HL-60/S4 treated with phorbol 12-myristate 13-acetate at 8.2 ng/mL for 4 days and 3 days (cell line): ENCODE measurements around the gene LPIN1.
"Not testable (repeated sequence)": the region's sequence is repeated elsewhere in the genome, so short reads cannot be mapped to it uniquely, and the experiment has no call there.

Experiments used
- in situ Hi-C: fragments of 300-500 bp; cut with MboI; formaldehyde crosslinking; loops from 2 replicates; pipeline ENCODE4 v1.15.0; 2022; ENCODE audit warnings: low sequenced_read_pairs

The LPIN1 gene

DNA sequence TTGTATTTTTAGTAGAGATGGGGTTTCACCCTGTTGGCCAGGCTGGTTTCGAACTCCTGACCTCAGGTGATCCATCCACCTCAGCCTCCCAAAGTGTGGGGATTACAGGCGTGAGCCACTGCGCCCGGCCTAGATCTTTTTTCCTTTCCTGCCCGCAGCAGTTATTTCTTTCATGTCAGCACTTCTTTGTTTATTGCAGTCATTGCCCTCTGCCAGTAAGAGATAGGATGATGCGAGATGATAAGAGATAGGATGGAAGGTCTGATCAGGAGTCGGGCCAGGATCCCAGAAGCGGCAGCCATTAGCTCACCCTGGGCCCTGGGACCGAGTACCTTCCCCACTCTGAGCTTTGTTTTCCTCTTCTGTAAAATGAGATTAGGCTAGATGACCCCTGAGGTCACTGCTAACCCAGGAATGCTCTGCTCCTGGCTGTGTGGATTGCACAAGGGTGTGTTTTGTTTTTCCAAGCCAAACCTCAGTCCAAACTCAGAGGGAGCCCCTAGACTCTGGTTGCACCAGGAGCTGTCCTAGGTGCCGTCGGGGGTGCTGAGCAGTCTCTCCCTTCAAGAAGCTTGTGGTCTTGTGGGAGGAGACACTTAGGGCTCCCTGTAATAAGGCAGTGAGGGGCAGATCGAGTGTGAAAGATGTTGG lies 63.3 kb downstream of the LPIN1 start:
- in situ Hi-C loops = no loop called here

DNA sequence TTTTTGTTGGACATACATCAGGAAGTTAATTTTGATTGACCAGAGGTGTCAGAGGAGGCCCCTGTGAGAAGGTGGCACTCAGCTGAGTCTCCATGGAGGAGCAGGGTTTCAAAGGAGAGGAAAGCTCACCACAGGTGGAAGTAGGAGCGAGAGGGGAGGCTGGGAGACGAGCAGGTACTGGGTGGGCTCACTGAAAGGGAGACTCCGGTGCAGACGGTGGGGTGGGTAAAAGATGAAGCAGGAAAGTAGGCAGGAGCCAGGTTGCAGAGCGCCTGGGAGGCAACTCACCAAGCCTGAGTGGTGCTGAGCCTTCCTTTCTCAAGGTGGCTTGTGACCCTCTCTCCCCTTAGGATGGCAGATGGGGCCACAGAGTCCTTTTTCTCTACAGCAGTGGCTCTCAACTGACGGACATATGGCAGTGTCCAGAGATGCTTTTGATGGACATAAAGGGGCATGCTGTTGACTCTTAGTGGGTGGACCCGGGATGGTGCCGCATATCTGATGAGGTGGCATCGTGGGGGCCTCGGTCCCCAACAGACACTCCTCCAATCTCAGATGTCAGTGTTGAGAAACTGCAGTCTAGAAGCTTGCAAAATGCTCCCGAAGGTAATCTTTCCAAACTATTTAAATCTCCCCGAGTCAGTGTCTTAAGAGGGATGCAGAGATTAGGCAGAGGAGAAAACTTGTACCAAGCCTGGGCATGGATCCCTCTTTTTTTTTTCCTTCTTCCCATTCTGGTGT lies 64.0 kb downstream of the LPIN1 start:
- in situ Hi-C loops = no loop called here

DNA sequence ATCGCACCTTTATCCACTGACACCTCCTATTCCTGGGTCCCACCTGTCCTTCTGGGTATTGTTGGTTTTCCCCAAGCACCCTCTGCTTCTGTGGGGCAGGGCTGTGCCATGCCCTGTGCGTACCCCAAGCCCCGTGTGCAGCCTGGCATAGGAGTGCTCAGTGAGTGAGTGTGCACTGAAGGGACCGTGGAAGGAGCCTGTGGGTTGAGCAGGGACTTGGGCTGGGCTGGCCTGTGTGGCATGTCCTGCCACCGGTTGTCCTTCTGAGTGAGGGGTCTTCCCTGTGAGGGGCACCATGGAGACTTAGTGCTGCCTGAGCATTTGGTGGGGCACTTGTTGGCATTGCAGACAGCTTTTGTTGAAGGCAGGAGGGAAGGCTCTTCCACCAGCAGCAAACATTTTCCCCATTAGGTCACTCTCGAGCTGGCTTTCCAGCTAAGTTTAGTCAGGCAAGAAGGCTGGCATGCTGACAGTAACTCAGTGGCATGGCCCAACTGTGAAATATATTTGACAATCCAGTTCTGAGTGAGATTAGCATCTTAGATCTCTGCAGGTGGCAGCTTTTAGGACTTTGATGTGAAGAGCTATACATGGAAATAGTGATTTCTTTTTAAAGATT lies 64.7 kb downstream of the LPIN1 start:
- in situ Hi-C loops = no loop called here

DNA sequence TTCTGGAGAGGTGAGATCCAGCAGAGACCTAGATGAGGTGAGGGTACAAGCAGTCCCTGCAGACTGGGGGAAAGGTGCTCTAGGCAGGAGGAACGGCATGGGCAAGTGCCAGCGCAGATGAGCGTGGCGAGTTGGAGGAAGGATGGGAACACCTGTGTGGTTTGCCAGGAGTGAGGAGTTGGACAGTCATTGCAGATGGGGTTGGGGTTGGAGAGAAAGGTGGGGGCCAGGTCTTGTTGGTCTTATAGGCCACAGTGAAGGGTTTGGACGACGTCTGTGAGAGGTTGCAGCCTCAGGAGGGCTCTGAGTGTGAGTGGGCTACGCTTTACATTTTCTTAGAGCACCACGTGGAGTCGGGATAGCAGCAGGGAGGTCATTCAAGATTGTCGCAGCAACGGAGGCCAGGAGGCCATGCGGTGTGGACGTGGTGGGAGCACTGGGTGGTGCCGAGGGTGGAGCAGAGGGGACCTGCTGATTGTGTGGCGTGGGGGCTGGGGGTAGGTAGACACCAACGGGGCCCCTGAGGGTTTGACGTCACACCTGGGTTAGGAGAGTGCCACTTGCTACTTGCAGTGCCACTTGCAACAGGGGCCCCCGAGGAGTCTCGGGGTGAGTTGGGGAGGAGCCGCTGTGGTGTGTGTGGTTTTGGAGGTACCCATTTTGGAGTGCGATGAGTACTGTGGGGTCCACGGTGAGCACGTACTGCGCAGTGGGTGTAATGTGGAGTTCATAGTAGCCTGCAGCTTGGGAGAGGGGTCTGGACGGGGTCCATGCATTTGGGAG lies 66.2 kb downstream of the LPIN1 start:
- in situ Hi-C loops = no loop called here

DNA sequence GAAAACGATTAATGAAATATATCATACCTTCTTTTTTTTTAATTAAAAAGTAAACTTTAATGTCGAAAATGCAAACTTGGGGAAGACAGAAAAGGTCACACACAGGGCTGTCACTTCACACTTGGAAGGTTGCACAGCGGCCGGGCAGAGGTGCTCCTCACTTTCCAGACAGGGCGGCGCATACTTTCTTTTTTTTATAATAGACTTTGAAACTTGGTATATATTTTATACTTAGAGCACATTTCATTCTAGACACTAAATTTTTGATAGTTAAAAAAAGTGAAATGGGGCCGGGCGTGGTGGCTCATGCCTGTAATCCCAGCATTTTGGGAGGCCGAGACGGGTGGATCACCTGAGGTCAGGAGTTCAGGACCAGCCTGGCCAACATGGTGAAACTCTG lies 66.9 kb downstream of the LPIN1 start:
- in situ Hi-C loops = not testable (repeated sequence)

DNA sequence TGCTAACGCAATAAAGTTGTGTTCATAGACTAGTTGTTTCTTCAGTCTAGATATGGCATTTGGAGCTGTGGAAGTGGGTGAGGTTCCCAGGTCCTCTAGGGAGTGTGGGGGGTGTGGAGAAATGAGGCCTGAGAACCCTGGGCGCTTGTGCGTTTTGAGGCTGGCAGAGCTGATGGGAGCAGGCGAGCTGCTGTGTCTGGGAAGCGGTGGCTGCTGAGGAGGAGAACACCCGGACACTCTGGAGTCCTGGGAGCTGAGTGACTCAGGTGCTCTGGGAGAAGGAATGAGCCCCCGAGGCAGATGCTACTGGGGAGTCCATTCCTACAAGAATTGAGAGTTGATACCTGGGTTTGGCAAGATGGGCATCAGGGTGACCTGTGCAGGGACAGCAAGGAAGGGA lies 67.5 kb downstream of the LPIN1 start:
- in situ Hi-C loops = no loop called here

DNA sequence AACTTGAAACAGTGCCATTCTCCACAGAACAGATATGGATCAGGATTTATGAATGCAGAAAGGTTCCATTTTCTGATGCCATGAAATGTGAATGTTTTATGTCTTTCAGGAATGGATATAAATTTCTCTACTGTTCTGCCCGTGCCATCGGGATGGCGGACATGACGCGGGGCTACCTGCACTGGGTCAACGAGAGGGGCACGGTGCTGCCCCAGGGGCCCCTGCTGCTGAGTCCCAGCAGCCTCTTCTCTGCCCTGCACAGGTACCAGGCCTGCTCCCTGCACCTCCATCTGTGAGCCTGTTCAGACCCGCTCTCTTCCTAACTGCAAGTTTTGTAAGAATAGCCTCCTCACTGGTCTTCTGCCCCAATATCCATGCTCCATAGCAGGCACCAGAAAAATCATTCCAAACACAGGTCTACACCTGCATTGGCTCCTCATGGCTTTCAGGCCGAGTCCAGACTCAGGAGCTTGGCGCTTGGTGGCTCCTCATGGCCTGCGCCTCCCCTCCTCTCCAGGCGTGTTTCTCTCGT lies 68.6 kb downstream of the LPIN1 start:
- in situ Hi-C loops = no loop called here

DNA sequence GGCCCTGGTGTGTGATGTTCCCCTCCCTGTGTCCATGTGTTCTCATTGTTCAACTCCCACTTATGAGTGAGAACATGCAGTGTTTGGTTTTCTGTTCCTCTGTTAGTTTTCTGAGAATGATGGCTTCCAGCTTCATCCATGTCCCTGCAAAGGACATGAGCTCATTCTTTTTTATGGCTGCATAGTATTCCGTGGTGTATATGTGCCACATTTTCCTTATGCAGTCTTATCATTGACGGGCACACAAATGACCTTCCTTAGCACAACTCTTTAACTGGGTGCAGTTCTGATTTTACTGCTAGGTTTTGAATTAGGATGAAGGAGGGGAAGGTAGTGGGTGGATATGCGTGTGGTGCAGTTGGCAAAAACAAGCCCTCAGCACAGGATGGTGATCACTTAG lies 70.5 kb downstream of the LPIN1 start:
- in situ Hi-C loops = not testable (repeated sequence)

DNA sequence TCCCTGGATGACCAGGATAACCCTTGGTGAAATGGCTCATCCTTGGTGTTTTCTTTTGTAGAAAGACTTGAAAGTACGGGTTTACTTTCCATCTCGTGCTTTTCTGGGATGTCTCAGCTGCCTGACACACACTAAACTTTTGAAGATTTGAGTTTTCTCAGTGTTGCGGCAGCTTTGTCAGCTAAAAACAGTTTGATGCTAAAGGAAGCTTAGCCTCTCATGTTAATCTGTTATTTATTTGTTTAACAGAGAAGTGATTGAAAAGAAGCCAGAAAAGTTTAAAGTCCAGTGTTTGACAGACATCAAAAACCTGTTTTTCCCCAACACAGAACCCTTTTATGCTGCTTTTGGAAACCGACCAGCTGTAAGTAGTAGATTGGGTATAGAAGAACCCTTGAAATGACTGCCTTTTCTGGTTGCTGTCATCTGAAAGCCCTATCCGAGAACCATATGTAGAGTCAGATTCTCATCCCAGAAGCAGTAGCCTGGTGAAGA lies 72.8 kb downstream of the LPIN1 start:
- in situ Hi-C loops = no loop called here

DNA sequence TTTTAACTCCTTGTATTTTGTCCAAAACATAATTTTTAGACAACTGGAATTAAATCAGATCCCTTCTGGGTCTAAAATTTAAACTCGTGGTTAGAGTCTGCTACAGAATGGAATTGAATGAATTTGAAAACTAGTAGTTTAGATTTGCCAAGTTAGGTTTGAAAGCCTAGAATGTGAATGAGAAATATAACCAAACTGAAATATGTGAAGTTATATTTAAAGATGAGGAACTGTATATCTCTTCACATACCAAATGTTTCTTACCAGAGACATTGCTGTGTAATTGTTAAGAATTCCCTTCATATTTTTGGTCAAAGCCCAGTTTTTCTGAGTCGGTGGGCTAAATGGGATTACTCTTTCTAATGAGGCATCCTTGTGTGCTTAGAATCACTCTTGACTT lies 74.2 kb downstream of the LPIN1 start:
- in situ Hi-C loops = loop anchor here (10.0 kb wide), 1 partner anchor 1184 kb away; no protein-coding TSS in a partner anchor

DNA sequence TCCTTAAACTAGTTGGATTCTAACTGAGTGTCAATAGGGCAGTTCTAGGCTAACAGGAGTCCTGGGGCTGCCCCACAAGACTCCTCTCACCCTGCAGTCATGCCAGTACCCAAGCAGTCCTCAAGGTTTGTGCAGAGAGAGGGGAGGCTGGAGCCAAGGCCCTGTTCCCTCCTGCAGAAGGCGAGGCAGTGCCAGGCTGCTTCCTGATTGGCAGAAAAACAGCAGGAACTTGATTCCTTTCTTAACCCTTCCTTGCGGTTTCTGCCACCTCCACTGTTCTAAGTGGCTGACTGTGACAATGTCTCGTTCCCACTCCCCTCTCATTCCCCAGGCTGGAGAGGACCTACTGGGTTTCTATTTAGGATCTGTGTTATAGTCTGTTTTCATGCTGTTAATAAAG lies 75.3 kb downstream of the LPIN1 start:
- in situ Hi-C loops = loop anchor here (10.0 kb wide), 1 partner anchor 1183 kb away; no protein-coding TSS in a partner anchor

DNA sequence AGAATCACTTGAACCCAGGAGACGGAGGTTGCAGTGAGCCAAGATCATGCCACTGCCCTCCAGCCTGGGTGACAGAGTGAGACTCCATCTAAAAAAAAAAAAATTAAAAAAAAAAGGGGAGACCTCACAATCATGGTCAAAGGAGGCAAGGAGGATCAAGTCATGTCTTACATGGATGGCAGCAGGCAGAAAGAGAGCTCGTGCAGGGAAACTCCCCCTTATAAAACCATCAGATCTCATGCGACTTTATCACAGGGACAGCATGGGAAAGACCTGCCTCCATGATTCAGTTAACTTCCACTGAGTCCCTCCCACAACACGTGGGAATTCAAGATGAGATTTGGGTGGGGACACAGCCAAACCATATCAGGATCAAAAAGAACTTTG lies 75.9 kb downstream of the LPIN1 start:
- in situ Hi-C loops = loop anchor here (10.0 kb wide), 1 partner anchor 1182 kb away; no protein-coding TSS in a partner anchor

DNA sequence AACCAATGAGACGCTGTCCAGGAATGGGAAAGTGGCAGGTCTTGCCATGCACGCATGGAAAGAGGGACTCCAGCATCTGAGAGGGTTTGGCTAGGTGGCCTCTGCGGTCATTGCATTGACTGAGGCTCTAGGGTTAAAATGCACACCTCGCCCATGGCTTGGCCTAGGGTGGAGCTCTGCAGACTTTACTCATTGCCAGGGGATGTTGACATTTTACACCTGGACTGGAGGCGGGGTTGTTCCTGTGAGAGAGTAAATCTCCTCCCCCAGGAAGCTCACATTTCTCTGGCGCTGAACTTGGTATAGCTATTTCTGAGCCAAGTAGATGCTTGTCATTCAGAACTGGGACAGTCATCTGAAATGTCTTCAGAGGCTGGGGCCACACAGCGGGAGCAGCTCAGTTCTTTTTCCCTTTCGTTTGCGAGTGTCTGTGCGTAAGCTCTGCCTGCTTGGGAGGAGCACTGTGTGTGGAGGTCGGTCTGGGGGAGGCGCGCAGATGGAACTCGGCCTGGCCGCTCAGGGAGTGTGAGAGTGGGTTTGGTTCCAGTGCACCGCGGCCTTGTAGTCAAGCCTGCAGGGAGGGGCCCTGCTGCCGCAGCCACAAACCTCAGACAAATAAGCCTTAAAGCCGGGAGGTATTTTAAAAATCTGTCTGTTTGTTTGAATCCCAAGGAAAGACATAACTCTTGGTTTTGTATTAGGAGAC lies 76.5 kb downstream of the LPIN1 start:
- in situ Hi-C loops = loop anchor here (10.0 kb wide), 1 partner anchor 1182 kb away; no protein-coding TSS in a partner anchor

DNA sequence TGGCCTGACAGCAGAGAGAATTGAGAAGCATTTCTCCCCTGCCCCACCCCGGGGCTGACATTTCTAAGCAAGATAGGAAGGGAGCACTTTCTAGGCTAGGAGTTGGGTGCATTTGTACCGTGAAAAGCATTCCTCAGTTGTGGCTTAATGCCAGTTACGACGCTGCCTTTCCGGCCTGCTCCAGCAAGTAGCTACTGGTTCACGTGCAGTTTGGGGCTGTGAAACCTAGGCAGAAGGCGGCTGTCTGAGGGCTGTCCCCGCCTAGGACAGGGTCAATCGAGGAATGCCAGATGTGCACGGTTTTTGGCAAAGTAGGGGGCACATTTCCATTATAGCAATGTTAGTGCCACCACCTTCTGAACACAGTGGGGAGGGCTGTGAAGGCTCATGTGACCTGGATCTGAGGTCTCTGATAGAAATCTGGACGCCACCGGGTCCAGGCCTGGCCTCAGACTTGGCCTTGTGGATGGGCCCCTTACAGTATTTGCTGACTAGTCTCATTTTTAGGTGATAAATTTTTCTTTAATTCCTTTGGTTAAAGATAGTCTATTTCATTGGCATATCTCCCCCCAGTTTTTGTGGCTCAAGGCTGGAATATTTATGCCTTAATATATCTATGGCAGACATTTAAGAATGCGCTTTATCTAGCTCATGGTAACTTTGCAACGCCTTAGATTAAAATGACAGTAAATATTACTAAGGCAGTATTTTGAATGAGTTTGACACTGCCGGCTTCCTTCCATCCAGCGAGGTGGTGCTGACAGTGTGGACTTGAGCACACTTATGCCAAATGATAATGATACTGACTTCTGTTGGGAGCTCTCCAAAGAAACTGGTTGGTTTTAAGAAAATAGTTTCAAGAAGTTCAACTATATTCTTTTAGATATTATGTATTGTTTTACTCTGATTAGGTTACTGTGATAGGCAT lies 78.7 kb downstream of the LPIN1 start:
- in situ Hi-C loops = loop anchor here (10.0 to 25.0 kb wide), 3 partner anchors 587 to 1180 kb away; partner anchors contain the start of gene TRIB2

DNA sequence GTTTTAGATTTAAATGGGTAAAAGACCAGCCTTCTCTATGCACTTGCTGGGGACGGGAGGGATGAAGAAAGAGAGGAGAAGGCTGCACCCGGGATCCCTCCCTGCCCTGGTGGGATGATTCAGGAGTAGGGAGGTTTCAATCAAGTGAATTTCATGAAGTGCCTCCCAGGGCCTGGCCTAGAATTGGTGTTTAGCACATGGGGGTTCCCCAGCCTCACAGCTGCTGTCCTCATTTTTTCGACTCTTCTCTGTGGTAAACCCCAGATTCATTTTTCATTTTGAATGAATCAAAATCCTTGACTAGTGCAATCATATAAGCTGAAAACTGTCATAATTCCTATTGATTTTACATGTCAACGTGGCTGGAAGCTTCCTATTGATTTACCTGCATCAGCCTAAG lies 81.1 kb downstream of the LPIN1 start:
- in situ Hi-C loops = loop anchor here (10.0 to 25.0 kb wide), 3 partner anchors 585 to 1177 kb away; partner anchors contain the start of gene TRIB2

DNA sequence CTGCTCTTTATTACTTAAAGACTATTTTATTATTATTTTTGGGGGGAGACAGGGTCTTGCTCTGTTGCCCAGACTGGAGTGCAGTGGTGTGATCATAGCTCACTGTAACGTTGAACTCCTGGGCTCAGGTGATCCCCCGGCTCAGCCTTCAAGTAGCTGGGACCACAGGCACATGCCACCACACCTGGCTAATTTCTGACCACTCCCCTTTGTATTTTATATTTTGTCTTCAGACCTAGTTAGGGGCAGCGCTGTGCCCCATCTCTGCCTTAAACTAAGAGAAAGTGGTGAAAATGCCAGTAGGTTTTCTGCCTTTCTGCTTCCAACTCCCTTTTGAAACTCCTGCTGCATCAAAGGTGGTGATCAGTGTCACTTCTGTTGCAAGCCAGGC lies 82.5 kb downstream of the LPIN1 start:
- in situ Hi-C loops = loop anchor here (10.0 to 25.0 kb wide), 3 partner anchors 583 to 1176 kb away; partner anchors contain the start of gene TRIB2

DNA sequence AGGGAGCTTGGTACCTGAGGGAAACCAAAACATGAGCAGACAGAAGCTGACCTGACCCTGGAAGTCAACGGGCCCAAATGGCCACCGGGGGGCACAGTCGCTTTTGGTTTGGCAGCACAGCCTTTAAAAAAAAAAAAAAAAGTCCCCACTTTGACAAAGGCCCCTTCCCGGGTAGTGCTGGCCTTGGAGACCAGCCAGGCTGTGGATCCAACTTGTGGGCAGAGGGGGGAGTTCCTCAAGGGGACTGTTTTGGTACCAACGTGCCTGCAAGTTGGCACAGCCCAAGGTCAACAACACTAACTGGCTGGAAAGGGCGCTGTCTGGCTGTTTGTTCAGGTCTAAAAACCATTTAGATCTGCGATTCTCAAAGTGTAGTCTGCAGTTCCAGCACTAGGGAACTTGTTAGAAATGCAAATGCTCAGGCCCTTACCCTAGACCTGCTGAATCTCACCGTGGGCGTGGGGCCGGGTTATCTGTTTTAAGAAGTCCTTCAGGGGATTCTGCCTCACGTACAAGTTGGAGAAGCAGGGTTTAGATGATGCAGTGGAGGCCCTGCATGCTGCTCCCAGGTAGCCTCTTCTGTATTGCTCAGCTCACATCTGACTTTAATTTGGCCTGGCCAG lies 83.0 kb downstream of the LPIN1 start:
- in situ Hi-C loops = loop anchor here (10.0 to 25.0 kb wide), 3 partner anchors 583 to 1175 kb away; partner anchors contain the start of gene TRIB2
